Measurements from ENCODE around the gene GRID1.

DNA sequence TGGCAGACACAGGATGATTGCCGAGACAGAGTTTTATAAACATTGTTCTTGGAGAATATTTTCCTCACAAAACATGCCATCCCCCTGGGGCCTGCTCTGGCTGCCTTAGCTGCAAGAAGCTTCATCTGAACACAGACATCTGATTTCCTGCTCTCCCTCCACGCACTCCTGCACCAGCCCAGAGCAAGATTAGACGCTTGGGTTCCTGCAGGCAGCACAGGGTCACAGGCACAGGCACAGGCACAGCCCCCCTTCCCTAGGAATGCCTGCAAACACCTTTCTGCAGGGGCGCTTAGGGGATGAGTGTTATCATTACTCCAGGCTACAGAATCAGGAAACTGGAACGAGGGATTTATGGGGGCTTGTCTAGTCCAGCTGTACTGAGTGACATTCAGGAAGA lies 450.3 kb downstream of the GRID1 start:
- TF ChIP-seq, protein P1, sequence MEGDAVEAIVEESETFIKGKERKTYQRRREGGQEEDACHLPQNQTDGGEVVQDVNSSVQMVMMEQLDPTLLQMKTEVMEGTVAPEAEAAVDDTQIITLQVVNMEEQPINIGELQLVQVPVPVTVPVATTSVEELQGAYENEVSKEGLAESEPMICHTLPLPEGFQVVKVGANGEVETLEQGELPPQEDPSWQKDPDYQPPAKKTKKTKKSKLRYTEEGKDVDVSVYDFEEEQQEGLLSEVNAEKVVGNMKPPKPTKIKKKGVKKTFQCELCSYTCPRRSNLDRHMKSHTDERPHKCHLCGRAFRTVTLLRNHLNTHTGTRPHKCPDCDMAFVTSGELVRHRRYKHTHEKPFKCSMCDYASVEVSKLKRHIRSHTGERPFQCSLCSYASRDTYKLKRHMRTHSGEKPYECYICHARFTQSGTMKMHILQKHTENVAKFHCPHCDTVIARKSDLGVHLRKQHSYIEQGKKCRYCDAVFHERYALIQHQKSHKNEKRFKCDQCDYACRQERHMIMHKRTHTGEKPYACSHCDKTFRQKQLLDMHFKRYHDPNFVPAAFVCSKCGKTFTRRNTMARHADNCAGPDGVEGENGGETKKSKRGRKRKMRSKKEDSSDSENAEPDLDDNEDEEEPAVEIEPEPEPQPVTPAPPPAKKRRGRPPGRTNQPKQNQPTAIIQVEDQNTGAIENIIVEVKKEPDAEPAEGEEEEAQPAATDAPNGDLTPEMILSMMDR (IDR thresholded peaks at IDR 0.05) = no peak
- no peak for TF ChIP-seq POLR2AphosphoS5 (IDR thresholded peaks at IDR 0.05)

All from breast epithelium (tissue), 3 donors.